ENCODE data around the gene UGT2B28.
"Not testable (repeated sequence)": the region's sequence is repeated elsewhere in the genome, so short reads cannot be mapped to it uniquely, and the experiment has no call there.

Gene UGT2B28

GRCh38 chr4:69280081-69280480 lies at the start of gene UGT2B28:
TSS of gene UGT2B28 (plus strand) at chr4:69280475. CDS start at chr4:69280501, 26 bp downstream.
- not testable (repeated sequence) for DNase-seq (ENCODE audit: low read depth)

- DNase-seq (ENCODE audit: low read depth): no peak
These were observed 41.2 kb upstream of the UGT2B28 start for GRCh38 chr4:69239092-69239491.

- no peak for DNase-seq (ENCODE audit: low read depth)
These were observed 40.6 kb upstream of the UGT2B28 start for GRCh38 chr4:69239557-69240168.

- not testable (repeated sequence) for DNase-seq (ENCODE audit: low read depth)
These were observed 39.5 kb upstream of the UGT2B28 start for GRCh38 chr4:69240787-69241186.

- not testable (repeated sequence) for DNase-seq (ENCODE audit: low read depth)
These were observed 38.5 kb upstream of the UGT2B28 start for GRCh38 chr4:69241746-69242145.

- not testable (repeated sequence) for DNase-seq (ENCODE audit: low read depth)
These were observed 37.6 kb upstream of the UGT2B28 start for GRCh38 chr4:69242562-69243240.

- not testable (repeated sequence) for DNase-seq (ENCODE audit: low read depth)
These were observed 29.4 kb upstream of the UGT2B28 start for GRCh38 chr4:69250884-69251283.

GRCh38 chr4:69253147-69253772 lies 27.0 kb upstream of the UGT2B28 start:
- not testable (repeated sequence) for DNase-seq (ENCODE audit: low read depth)

- not testable (repeated sequence) for DNase-seq (ENCODE audit: low read depth)
These were observed 11.7 kb upstream of the UGT2B28 start for GRCh38 chr4:69268612-69269011.

GRCh38 chr4:69296356-69296755 lies 16.1 kb downstream of the UGT2B28 start:
- not testable (repeated sequence) for DNase-seq (ENCODE audit: low read depth)

- not testable (repeated sequence) for DNase-seq (ENCODE audit: low read depth)
These were observed 28.3 kb downstream of the UGT2B28 start for GRCh38 chr4:69308426-69309033.

- DNase-seq (ENCODE audit: low read depth): not testable (repeated sequence)
These were observed 29.3 kb downstream of the UGT2B28 start for GRCh38 chr4:69309549-69310076.

- DNase-seq (ENCODE audit: low read depth): not testable (repeated sequence)
These were observed 30.0 kb downstream of the UGT2B28 start for GRCh38 chr4:69310262-69310661.

- not testable (repeated sequence) for DNase-seq (ENCODE audit: low read depth)
These were observed 37.5 kb downstream of the UGT2B28 start for GRCh38 chr4:69317669-69318298.

- no peak for DNase-seq (ENCODE audit: low read depth)
These were observed 41.0 kb downstream of the UGT2B28 start for GRCh38 chr4:69321153-69321729.

GRCh38 chr4:69322055-69322454 lies 41.8 kb downstream of the UGT2B28 start:
- no peak for DNase-seq (ENCODE audit: low read depth)

- DNase-seq (ENCODE audit: low read depth): no peak
These were observed 43.0 kb downstream of the UGT2B28 start for GRCh38 chr4:69323284-69323683.

- no peak for DNase-seq (ENCODE audit: low read depth)
These were observed 50.2 kb downstream of the UGT2B28 start for GRCh38 chr4:69330345-69331047.

- not testable (repeated sequence) for DNase-seq (ENCODE audit: low read depth)
These were observed 51.0 kb downstream of the UGT2B28 start for GRCh38 chr4:69331304-69331703.

GRCh38 chr4:69335485-69335884 lies 55.2 kb downstream of the UGT2B28 start:
- not testable (repeated sequence) for DNase-seq (ENCODE audit: low read depth)

- DNase-seq (ENCODE audit: low read depth): not testable (repeated sequence)
These were observed 62.8 kb downstream of the UGT2B28 start for GRCh38 chr4:69343114-69343513.
